SU-DHL-6 (cell line): ENCODE results near the gene CSPG5.

Experiments used
- EZH2phosphoT487 ChIP-seq: fragments of 200-600 bp; sonication (generic), shearing (Covaris generic); conservative IDR thresholded peaks from 2 replicates; pipeline ENCODE4 v1.6.1; 2018; ENCODE audit warnings: mild to moderate bottlenecking, antibody characterized with exemption, low read length, moderate library complexity, mixed read lengths
- TF ChIP-seq, protein P1 (sequence below): fragments of 200-600 bp; sonication (generic); IDR thresholded peaks from one replicate; pipeline ENCODE4 v1.5.1; 2017; ENCODE audit warnings: antibody characterized with exemption, mild to moderate bottlenecking, low read length, moderate library complexity; ENCODE audit not compliant: insufficient read depth, poor library complexity, severe bottlenecking

DNA sequence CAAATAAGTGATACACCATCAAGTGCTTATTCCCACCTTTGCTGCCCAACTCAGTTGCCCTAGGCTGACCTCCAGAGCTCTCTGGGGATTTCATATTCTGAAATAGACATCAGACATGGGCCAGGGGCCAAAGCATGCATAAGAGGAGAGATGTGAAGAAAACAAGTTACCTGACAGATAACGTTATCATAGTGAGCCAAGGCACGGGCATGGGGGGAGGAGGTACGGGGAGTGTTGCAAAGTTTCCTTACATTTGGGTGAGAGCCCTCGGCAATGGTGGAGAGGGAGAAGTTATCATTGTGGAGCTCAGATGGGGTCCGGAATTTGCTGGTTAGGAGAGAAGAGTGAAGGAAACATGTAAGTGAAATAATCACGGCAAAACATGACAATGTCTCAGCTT lies 9.8 kb downstream of the CSPG5 start:
- TF ChIP-seq, protein P1, sequence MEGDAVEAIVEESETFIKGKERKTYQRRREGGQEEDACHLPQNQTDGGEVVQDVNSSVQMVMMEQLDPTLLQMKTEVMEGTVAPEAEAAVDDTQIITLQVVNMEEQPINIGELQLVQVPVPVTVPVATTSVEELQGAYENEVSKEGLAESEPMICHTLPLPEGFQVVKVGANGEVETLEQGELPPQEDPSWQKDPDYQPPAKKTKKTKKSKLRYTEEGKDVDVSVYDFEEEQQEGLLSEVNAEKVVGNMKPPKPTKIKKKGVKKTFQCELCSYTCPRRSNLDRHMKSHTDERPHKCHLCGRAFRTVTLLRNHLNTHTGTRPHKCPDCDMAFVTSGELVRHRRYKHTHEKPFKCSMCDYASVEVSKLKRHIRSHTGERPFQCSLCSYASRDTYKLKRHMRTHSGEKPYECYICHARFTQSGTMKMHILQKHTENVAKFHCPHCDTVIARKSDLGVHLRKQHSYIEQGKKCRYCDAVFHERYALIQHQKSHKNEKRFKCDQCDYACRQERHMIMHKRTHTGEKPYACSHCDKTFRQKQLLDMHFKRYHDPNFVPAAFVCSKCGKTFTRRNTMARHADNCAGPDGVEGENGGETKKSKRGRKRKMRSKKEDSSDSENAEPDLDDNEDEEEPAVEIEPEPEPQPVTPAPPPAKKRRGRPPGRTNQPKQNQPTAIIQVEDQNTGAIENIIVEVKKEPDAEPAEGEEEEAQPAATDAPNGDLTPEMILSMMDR: no peak
- no peak for TF ChIP-seq EZH2phosphoT487
